GM12872 (cell line): ENCODE measurements around the gene ZNF214.

Source experiments
- TF ChIP-seq, protein P1 (sequence below): IDR thresholded peaks from 3 replicates; pipeline ENCODE4 v1.5.1; 2011; ENCODE audit warnings: low read depth, mild to moderate bottlenecking, low read length, moderate library complexity; ENCODE audit not compliant: insufficient read depth

Gene ZNF214

DNA sequence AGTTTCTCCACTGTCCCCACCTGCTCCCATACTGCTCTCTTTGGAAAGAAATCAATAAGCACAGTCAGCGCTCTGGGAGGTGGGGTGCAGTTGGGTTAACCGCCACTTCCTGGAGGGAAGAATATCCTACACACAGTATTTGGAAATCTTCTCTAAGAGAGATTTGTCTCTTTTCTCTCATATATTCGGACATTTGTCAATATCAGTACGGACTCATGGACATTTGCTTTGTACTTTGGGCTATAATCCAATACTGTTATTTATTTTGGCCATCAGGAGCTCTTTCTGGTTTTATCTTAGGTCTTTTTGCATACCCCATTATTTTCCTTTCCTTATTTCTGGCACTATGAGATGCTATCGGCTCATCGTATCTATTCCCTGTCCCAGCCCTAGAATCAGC, 13.9 kb upstream of the ZNF214 start:
- TF ChIP-seq, protein P1, sequence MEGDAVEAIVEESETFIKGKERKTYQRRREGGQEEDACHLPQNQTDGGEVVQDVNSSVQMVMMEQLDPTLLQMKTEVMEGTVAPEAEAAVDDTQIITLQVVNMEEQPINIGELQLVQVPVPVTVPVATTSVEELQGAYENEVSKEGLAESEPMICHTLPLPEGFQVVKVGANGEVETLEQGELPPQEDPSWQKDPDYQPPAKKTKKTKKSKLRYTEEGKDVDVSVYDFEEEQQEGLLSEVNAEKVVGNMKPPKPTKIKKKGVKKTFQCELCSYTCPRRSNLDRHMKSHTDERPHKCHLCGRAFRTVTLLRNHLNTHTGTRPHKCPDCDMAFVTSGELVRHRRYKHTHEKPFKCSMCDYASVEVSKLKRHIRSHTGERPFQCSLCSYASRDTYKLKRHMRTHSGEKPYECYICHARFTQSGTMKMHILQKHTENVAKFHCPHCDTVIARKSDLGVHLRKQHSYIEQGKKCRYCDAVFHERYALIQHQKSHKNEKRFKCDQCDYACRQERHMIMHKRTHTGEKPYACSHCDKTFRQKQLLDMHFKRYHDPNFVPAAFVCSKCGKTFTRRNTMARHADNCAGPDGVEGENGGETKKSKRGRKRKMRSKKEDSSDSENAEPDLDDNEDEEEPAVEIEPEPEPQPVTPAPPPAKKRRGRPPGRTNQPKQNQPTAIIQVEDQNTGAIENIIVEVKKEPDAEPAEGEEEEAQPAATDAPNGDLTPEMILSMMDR, result no peak

DNA sequence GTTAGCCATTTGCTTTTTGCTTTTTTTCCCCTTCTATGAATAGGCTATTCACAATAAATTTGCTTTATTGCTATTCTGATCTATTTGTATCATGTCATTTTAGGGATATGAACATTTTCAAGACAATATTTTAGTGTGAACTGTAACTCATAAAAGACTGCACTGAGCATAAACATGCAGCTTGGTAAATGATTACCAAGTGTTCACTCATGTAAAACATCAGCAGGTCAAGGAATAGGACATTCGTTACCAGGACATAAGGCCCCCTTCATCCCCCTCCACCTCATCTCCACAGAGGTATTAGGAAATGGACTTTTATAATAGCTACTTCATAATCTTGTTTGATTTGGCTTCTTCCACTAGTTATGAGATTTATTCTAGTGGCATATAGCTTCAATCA, 12.5 kb upstream of the ZNF214 start:
- TF ChIP-seq, protein P1, result no peak

DNA sequence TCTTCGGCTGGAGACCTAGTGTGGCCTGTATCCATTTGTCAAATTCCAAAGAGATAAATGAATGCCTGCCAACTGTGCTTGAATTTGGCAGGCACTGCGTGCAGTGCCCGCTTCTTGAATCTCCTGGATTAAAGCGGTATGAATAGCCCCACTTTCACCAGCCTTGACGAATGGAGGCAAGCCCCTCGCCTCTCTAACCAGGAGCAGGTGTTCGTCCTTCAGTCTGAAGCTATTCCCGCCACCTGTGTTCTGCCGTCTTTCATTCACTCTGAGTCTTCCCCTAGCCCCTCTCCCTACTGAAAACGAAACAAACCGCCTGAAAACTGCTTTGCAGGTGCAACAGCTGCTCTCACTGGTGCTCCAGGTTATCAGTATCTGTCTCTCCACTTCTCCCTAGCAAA, 11.3 kb upstream of the ZNF214 start:
- TF ChIP-seq, protein P1, result no peak

DNA sequence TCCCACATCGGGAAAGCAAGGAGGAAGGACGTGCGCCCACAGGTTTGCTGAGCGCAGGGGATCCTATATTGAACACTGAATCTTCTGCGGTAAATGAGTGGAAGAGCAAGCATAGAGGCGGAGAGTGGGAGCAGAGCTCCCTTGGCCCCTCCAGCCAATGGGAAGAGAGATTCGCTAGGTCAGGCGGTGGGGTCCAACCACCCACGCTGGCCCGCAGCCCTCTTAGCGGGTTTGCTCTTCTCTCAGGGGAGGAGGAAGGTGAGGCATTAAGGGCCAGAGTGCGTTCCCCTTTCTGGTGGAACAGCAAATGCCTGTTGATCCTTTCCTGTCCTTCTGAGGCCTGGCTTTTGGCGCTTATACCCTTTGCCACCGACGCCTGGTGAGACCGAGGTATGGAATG, 10.7 kb upstream of the ZNF214 start:
- TF ChIP-seq, protein P1, result no peak

DNA sequence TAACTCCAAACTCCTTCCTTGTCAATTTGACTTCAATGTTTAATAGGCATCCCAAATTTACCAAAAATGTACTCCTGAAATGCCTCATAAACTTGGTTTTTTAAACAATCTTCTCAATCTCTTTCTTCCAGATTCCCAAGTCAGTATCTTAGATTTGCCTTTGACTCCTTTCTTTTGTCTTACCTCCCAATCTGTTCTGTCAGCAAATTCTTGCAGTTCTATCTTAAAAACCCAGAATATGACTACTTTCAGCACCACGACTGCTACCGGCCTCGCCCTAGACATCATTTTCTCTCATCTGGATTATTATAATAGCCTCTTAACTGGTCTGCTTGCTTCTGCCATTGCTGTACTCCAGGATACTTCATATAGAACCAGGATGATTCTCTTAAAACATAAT, 8.0 kb upstream of the ZNF214 start:
- TF ChIP-seq, protein P1, result no peak

DNA sequence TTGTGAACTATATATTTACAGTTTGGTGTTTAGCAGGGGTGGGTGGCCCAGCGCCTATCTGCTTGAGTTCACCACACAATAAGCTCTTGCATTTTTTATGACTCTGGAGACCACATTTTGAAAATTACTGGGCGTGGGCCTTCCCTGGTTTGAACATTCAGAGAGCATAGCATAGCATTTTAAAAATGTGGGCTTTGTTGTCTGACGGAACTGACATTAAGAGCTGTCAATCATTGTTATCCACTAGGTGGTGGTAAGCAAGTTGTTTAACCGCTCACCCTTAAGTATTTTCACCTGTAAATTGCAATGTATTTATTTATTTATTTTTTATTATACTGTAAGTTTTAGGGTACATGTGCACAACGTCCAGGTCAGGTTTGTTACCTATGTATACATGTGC, 1.2 kb upstream of the ZNF214 start:
- TF ChIP-seq, protein P1, result no peak

DNA sequence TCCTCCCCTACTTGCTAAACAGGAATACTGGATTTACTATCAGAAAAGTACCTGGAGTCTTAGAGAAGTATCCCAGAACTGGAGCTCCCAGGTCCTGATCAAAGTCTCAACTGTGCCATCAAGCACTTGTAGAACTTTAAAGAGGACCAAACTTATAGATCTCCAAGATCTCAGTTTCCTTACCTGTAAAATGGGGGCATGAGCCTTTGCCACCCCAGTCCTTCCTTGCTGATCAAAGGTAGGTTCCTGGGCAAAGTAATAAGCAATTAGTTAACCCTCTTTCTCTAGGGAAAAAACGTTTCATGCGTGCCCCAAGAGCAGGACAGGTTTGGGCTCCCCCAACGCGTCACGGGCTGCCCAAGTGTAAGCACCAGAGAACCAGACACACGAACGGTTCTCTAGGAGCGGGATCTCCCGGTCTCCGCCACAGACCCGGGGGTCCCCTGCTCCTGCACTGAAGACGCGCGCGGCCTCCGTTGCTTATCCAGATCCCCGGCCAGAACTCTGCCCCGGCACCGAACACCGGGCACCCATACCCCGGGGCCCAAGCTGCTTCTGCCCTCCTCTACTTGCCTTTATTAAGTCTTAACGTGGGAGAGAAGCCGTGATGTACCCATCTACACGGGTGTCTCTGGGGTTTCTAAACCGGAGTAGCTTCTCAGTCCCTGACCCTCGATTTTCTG, 505 bp downstream of the ZNF214 start:
- TF ChIP-seq, protein P1, result no peak
